Suprapubic skin (tissue), 4 donors: ENCODE data around the gene MPPE1.

Source experiments
- CTCF ChIP-seq, 2 donors: fragments of 200-600 bp in 1 of 2; fragments of 450-650 bp in 1 of 2; sonication (generic) in 1 of 2; IDR thresholded peaks; one replicate each; pipeline ENCODE4 v1.5.1; 2016 to 2019; ENCODE audit warnings: antibody characterized with exemption in 2 of 2, mild to moderate bottlenecking in 1 of 2, moderate library complexity in 1 of 2
- EP300 ChIP-seq: sonication (generic); formaldehyde crosslinking; IDR thresholded peaks from one replicate; pipeline ENCODE4 v1.6.1; 2017; ENCODE audit warnings: antibody characterized with exemption
- POLR2AphosphoS5 ChIP-seq, 3 donors: sonication (generic); formaldehyde crosslinking; IDR thresholded peaks; one replicate each; pipeline ENCODE4 v1.6.1; 2017; ENCODE audit warnings: antibody characterized with exemption in 3 of 3

- TF ChIP-seq CTCF (IDR thresholded peaks at IDR 0.05) (no peak), POLR2AphosphoS5 (IDR thresholded peaks at IDR 0.05) (no peak), EP300 (no peak)
These were observed 45.5 kb downstream of the MPPE1 start for GRCh38 chr18:11862468-11863137.
